Cerebellar cortex (tissue), 1 donor: ENCODE measurements around the gene NTM.

Experiments used
- DNase-seq: peaks from one replicate; pipeline ENCODE4 v3.0.0-alpha.2; 2015; ENCODE audit warnings: low spot score

Gene NTM

DNA sequence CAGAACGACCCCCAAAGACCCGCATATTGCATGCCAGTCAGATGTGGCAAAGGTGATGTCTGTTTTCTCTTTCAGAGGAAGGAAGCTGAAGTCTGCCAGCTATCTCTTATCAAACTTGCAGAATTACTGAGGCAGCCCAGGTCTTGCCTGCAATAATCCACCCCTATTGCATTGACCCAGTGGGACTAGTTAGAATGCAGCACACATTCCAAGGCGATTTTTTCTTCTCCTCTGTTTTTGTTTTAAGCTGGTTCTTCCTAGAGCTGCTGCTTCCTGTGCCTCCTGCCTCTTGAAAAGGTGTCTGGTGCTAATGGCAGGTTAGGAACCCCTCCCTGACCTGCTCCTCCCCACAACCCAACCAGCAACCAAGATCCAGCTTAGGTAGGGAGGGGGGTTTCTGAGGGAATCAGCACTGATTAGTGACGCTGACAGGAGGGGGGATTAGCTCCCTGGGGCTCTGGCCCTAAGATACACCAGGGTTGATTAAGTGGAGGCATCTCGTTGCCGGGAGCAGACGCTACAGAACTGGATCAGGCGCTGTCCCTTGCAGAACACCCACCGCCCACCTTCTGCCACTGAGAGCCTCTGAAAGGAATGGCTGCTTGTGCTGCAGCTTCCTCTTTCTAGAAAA lies 2.8 kb downstream of the NTM start:
- no peak for DNase-seq

DNA sequence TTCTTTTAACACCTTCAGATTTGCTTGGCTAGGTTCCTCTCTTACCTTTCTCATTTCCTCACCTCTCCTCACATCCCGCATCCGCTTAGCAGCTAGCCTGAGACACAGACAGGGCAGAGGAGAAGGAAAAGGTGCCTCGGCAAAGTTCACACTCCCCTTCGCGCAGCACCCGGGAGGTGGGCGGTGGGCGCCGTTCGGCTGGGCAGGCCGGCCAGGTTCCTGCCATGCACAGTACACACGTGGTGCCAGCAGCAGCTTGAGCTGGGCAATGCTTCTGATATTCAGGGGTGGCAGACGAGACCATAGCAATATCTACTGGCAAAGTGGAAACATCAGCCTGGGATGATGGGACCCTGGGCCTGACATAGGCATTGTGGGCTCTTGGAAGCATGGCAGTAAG lies 3.3 kb downstream of the NTM start:
- DNase-seq: no peak

DNA sequence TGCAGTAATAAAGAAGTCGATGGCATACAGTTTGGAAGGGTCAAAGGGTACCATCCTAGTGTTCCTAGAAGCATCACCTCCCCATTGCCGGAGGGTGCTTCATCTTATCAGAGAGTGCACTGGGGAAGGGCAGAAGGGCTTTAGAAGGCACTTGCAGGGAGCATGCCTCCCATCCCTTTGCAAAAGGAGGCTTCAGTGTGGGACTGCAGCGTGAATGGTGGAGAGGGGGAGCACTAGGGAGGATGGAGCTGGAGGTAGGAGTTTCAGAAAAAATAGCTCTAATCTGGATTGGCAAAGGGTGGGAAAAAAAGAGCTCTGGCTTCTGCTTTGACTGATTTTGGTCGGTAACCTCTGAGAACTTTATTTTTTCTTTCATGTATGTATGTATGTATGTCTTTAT lies 5.0 kb downstream of the NTM start:
- no peak for DNase-seq

DNA sequence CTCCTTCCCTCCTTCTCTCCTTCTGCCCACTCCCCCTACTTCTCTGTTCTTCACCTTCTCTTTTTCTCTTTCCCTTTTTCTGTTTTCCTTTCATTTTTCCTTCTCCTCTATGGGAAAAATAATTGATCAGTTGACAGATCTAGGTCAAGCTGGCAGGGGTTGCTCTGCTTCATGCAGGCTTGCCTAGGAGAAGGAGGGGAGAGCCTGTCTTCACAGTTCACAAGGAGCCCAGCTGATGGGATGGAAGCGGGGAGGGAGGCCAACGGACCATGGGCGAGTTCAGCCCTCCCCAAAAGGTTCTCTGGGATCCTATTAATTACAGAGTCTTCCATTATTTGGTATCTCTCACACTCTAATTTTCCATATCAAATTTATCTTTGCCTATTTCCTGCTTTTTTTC lies 5.5 kb downstream of the NTM start:
- no peak for DNase-seq

DNA sequence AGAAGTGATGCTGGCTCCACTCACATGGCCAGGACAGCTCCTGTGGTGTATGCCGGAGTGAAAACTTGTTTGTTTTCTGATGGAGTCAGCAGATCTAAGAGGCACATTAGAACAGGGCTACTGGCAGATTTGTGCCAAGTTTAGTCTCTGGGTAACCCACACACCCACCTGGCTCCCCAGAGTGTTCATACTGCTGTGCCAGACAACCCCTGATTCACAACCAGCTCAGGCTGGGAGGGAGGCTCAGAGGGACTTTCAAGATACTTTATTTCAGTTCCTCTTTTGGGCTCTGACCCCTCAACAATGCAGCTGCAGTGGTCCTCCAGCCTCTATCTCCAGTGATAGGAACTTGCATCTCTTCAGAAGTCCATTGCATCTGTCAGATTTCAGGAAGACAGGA lies 8.5 kb downstream of the NTM start:
- no peak for DNase-seq

DNA sequence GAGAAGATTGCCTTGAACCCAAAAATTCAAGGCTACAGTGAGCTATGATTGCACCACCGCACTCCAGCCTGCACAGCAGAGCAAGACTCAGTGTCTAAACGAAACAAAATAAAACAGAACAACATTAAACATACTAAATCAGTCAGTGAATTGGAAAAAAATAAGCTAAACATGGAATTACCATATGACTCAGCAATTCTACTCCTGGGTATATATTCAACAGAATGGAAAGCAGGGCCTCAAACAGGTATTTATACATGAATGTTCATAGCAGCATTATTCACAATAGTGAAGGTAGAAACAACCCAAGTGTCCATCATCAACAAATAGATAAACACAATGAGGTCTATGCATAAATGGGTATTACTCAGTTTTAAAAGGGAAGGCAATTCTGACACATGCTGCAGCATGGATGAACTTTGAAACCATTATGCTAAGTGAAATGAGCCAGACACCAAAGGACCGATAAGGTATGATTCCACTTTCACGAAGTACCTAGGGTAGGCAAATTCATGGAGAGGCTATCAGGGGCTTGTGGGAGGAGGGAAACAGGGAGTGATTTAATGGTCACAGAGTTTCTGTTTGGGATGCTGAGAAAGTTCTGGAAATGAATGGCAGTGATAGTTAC lies 15.5 kb downstream of the NTM start:
- no peak for DNase-seq

DNA sequence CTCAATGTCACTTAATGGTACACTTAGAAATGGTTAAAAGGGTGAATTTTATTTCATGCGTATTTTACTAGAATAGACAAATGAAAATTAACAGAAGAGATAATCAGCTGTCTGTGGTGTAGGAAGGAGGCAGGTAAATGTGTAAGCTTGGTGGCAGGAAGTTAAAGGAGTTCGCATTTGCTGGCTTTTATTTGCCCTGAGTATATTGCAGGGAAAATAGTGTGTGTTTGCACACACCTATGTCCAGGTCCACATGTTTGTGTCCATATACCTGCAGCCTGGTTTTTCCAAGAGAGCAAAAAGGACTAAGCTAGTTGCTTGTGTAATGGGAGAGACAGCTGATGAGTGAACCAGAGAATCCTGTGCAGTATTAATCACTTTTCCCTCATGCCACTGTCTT lies 16.0 kb downstream of the NTM start:
- no peak for DNase-seq

DNA sequence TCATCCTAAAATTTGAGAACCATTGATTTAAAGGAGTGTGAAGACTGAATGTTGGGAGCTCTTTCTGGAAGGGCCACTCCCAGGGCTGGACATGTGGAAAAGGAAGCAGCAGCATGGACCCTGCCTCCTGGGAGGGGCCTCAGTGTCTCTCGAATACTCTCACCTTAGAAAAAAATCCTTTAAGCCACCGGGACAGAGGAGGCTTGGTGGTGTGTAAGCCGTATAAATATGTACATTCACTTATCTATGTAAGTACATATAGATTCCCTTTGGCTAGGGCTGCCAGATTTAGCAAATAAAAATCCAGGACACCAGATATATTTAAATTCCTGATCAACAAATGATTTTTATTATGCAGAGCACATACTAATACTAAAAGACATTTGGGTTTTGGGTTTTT lies 17.6 kb downstream of the NTM start:
- DNase-seq: no peak

DNA sequence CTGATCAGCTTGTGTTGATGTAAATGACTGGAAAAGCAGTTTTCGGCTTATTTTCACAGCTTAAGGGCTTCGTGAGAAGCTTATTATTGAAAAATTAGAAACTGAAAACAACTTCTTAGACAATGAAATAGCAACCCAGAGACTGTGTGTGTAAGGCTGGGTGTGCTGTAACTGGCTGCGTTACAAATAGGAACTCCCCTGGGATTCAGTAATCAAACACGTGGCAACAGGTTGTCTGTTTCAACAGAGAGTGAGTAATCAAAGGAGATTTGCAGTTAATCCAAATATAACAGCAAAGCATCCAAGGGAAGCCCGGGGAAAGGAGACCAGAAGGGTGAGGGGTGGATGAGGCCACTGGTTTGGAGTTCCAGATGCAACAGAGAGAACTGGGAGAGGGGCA lies 19.2 kb downstream of the NTM start:
- DNase-seq: no peak

DNA sequence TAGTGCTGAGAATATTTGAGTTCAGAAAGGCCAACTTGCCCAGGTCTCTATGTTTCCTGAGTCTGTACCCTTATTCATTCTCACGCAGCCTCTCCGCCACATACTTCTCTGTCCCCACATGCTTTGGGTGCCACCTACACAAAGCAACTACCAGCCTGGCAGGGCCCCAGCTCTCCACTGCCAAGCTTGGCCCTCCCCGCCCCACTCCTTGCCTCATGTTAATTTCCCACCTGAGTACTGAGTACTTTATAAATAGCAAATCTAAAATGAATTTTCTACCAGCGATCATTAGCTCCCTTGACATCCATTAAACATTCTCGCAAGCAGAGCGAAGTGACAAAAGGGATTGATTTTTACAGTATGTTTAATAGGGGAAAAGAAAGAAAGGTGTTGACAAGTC lies 20.8 kb downstream of the NTM start:
- no peak for DNase-seq

DNA sequence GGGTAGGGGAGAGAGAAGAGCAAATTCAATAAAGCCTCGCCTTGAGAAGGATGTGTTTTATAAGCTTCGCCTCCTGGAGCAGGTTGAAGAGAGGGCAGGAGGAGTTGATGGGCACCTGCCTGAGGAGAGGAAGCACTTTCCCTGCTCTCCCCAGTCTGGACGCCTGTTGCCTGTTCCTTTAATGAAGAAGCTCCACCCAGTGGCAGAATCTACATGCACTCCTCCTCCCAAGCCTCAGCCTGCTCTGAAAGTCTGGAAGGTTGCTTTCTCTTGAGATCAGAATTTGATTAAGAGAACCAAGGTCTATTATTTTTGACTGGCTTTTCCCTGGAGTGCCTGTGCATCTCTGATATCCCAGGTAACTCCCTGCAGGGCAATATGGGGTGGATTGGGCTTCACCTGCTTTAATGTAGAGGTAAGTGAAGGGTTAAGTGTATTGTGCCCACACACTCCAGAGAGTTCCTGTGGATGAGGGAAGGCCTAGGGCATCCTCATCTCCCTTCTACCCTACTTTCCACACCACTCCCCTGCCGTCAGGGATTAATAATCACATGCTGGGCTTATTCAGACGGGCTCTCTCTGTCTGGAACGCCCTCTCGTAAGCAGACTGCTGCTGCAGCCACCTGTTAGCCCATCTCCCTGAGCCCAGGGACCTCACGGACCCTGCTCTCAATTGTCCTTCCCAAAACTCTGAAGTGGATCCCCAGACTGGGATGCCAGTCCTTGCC lies 22.3 kb downstream of the NTM start:
- no peak for DNase-seq

DNA sequence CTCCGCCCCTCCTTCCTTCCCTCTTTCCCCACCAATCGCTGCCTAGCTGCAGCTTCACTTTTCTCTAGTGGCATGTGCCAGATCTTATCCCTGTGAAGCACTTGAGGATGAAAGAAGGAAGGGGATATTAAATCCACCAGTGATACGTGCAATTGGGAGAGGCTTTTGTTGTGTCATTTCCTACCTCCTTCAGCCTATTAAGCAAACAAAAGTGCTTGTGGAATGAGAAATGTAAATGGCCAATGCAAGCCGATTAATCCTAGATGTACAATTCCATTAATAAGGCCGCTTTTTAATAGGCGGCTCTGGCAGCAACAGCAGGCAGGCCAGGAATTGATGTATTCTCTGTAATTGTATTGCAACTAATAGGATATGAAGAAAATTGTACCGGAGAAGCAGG lies 23.3 kb downstream of the NTM start:
- DNase-seq: no peak

DNA sequence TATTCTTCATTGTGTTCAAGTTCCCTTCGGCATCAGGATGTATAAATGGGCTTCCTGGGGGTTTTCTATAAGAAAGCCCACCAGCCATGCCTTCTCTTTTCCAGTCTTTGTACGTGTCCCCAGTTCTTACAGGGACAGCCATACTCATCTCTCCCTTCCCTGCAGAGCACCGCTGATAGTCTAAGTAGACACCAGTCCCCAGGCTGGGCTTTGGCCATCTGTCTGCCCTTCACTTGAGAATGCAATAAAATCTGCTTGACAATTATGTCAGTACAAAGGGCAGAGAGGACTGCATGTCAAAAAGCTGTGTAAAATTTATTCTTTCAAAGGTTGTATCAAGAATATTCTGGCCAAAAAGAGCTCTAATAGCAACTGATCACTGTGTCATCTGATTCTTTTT lies 27.3 kb downstream of the NTM start:
- DNase-seq: no peak

DNA sequence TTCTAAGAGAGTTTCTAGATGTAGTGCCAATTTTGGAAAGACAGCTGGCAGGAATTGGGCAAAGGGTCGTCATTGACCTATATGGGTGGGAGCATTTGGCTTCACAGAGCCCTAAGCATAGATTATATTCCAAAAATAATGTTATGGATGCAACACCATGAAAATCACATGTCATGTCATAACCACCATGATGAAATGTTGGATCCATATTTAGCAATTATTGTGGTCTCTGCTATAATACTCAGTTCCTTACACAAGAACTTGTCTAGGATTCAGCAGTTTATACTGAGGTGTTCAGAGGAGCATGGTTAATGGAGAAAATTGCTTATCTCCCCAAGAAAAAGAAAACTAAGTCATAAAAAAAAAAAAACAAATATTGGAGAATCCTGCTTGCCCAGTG lies 31.6 kb downstream of the NTM start:
- DNase-seq: no peak

DNA sequence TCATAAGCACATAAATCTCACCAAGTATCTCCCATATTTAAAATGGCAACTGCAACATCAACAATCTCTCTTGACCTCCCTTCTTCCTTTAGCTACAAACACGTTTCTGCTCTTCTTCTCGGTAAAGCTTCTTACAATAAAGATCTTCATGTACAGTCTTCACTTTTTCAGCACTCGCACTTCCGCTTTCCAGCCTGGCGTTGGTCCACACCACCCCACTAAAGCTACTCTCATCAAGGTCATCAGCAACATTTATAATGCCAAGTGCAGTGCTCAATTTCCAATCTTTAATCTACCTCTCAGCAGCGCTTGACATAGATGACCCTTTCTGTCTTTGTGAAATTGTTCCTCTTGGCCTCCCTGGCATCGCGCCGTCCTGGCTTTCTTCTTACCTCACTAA lies 33.6 kb downstream of the NTM start:
- DNase-seq: no peak

DNA sequence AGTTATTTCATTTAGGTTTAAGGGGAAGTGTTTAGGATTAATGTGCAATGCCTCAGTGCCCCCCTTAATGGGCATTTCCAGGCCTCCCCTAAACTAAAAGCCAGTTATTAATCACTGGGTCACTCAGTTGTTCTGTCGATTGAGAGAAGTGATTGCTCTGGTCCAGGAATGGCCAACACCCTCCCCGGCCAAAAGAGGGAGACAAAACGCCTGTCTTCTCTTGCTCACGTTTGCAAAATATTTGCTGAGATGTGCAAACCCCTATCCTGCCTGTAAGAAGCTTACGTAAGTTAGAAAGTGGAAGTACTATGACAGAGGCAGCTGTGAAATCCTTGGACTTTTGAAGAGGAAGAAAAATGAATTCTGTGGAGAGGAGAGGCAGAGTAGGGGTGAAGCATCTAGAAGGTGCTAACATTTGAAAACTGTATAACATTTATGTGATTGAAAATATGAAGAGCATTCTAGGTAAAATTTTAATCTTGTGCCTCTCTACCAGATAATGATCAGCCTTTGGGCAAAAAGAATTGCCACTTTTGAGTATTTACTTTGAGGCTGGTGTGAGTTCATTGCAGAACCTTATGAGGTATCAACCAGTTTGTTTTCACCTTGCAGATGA lies 37.7 kb downstream of the NTM start:
- DNase-seq: peak; percentile 17

DNA sequence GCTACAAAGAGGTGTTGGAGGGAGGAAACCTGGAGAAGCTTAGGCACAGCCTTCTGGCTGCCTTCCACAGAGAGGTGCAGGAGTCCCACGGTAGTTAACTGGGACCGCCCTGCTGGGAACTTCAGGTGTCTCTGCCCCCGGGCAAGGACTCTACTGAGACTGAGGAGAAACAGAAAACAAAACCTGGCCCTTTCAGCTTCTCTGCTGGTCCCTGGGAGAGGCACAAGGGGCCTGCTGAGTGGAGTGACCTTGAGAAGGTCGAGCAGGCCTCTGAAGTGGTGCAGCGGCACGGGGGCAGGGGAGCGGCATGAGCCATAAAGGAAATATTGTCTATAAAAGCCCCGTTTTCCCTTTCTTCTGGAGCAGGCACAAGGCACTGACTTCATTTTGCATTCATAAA lies 38.9 kb downstream of the NTM start:
- no peak for DNase-seq

DNA sequence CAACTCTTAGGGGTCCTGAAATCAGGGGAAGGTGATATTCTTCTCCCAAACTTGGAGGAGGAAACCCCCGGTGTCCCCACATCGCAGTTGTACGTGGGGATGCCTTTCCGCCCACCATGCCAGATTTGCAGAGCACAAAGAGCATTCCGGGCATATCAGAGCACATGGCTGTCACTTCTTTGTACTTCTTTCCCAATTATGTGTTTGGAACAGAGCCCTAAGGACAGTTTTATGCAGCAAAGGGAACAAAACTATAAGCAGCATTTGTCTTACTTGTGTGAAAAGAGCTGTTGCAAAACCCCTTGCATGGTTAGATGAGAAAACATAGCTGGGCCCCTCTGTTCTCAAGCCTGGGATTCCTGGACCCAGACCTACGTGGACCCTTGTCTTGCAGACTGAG lies 41.2 kb downstream of the NTM start:
- DNase-seq: no peak

DNA sequence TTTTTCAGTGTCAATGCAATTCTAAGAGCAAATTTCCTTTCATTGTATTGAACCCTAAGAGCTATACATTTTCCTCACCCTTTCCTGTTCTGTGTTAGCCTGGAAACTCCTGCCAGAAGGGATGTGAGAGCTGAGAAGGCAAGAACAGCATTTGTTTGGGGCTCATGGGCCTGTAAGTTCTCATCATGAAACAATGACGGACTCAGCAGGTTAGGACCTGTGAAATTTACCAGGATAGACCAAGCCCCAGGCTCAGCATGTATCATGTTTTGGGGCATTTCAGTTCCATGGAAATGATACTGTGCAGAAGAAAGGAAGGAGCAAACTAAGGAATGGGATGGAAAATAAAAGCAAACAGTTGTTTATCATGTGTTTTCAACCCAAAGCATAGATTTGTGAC lies 41.6 kb downstream of the NTM start:
- DNase-seq: no peak

DNA sequence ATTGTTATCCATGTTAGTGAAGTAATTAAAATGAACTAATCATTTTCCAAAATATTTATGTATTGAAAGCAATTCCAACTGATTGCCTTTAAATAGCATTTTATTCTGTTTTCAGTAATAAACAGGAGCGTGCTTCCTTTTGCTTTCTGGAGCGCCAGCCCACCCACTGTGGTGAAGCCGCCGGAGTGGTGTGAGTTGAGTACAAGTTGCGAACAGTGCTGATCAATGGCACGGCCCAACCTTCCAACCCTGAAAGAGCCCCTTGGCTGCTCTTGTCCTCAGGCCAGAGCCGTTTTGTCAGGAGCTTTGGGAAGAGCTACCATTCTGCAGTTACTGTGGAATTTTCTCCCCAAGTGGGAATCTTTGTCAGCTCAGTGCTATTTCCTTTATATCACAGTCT lies 42.8 kb downstream of the NTM start:
- no peak for DNase-seq

DNA sequence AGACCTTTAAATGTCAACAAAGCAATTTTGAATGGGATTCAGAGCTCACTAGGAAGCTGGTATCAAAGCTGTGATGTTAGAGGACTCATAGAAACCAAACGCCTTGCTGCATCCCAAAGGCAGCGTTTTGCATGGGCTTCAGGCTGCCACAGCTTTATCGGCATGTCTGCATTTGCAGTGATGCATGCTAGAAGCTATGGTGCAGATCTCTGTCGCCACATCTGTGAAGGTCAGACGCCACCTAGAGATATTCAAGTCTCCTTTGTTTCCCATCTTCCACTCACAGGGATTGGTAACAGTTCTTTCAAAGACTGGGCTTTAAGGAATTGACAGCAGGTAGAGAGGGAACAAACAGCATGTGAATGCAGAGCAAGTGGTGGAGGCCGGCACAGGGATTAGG lies 47.8 kb downstream of the NTM start:
- DNase-seq: no peak

DNA sequence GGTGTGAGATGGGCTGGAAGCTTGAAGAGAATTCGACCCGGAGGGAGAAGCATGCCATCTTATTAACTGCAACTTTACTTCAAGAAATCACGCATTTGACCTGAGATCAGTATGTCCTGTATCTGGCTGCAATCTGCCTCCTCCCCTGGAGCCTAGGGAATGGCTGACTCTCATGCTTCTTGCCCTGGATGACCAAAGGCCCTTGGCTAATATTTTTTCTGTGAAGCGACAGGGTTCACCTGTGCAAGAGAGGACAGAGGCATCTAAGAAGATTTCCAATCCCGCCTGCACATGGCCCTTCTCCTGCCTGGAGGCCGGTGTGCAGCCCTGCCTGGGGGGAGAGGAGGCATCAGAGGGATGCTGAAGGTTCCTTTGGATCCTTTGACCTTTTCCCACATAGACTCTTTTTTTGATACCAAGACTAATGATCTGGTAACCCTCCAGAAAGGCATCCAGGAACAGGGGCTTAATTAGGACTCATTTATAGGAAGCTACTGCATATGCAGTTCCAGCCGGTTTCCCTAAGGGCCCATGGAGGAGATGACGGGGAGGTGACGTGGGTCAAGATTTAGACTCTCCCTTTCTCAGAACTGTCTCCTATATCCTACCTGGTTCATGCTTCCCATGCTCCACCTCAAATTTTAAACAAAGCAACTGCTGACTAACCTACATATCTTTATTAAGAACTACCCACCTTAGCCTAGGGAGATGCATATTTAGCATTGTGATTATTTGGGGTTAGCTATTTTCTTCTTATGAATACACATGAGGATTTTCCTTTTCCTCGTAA lies 50.8 kb downstream of the NTM start:
- no peak for DNase-seq

DNA sequence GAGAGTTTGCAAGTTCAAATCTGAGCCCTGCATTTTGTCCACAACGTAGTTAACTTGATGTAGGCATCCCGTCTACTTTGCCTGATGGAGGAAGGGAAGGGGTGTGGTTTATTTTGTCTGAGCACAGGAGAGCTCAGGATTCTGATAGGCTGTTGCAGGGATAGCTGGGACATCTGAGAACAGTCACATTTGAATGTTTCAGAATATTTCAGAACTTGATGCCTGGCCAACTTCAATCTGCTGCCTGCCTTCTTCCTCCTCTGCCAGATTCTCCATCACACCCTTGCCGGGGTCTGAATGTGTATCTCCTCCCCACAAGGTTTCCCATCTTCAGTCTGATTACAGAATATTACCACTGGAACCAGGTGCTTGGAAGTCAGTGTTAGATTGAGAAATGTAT lies 51.6 kb downstream of the NTM start:
- DNase-seq: no peak
